Stimulated activated CD8-positive, alpha-beta memory T cell treated with anti-CD3 and anti-CD28 coated beads, Interleukin-4, amount 100 ng/mL, for 1 hour (primary cell): ENCODE data around the gene C12orf57.

Experiments used
- DNase-seq, 2 donors: peaks; one replicate each; pipeline ENCODE4 v3.0.0-alpha.2; 2020; ENCODE audit warnings: low read depth in 2 of 2, low spot score in 1 of 2

C12orf57 gene

GRCh38 chr12:6963016-6963731, 19.4 kb downstream of the C12orf57 start:
- no peak for DNase-seq

GRCh38 chr12:6963791-6964413, 20.1 kb downstream of the C12orf57 start:
- DNase-seq: no peak

DNA sequence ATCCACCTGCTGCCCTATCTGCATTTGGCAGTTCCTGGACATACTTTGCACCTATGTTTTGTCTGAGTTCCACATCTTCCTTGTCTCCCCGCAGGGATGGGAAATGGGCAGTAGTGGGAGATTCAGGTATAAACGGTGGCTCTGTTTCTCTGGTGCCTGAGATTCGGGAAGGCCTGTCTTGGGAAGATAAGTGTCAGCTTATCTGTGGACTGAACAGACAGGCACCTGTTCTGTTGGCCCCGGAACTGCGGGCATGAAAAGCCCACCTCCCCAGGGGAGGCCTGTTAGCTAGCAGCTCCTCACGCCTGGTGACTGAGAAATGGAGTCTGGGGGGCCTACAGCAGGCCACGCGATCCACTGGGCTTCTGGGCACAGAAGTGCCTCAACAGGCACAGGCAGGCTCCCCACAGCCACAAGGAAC, 20.8 kb downstream of the C12orf57 start:
- no peak for DNase-seq

DNA sequence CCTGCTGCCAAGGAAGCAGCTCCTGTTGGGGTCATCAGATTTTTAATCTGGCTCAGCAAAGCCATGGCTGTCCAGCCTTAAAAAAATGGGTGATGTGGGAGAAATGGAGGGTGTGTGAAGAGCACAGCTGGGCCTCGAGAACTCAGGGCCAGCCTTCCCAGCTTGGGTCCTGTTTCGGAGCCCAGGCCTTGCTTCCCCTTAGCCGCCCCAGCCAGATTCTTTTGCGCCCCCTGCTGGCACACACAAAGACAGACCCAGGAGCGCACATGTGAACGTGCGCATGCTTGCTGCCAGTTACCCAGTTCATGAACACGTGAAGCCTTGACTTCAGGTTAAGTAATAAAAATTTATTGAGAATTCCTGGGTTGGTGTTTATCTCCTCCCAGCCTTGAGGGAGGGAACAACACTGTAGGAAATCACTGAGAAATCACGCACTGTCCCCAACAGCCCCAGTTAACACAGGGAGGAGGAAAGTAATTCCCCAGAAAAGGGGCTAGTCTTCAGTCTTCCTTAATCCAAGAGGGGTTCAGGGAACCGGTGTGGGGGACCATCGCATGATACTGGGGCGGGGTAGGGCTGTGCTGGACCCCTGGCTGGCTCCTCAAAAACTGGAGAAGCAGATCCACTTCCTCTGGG, 21.3 kb downstream of the C12orf57 start:
- DNase-seq: peak in 1 of 2 donors; percentile 82

GRCh38 chr12:6965714-6966113, 21.9 kb downstream of the C12orf57 start:
- DNase-seq: no peak

GRCh38 chr12:6966351-6966750, 22.5 kb downstream of the C12orf57 start:
- no peak for DNase-seq

DNA sequence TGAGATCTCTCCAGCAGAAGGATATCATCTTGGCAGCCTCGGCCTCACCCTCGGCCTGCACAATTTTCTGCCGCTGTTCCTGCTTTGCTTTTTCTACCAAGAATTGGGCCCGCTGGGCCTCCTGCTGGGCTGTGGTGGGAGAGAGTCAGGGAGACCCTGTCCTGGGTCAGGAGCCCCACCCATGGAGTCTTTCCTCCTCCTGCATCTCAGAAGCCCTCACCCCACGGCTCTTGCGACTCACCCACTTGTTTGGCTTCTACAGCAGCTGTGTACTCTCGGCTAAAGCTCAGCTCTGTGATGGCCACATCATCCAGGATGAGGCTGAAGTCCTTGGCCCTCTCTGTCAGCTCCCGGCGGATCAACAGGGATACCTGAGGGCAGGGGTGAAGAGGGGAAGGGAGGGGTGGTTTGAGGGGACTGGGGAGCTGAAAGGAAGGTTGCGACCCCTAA, 23.9 kb downstream of the C12orf57 start:
- DNase-seq: no peak

GRCh38 chr12:6968426-6968825, 24.6 kb downstream of the C12orf57 start:
- no peak for DNase-seq

GRCh38 chr12:6970096-6970527, 26.3 kb downstream of the C12orf57 start:
- DNase-seq: no peak

DNA sequence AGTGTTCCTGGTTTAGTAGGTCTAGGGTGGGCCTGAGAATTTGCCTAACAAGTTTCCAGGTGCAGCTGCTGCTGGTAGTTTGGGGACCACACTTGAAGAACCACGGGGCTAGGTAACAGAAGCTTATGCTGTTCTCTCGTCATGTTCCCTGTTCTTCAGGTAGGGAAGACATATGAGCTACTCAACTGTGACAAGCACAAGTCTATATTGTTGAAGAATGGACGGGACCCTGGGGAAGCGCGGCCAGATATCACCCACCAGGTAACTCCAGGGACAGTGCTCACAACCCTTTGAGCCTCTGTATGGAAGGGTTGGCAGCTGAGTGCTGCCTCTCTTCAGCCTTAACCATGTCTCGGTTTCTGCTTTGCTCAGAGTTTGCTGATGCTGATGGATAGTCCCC, 30.4 kb downstream of the C12orf57 start:
- no peak for DNase-seq

DNA sequence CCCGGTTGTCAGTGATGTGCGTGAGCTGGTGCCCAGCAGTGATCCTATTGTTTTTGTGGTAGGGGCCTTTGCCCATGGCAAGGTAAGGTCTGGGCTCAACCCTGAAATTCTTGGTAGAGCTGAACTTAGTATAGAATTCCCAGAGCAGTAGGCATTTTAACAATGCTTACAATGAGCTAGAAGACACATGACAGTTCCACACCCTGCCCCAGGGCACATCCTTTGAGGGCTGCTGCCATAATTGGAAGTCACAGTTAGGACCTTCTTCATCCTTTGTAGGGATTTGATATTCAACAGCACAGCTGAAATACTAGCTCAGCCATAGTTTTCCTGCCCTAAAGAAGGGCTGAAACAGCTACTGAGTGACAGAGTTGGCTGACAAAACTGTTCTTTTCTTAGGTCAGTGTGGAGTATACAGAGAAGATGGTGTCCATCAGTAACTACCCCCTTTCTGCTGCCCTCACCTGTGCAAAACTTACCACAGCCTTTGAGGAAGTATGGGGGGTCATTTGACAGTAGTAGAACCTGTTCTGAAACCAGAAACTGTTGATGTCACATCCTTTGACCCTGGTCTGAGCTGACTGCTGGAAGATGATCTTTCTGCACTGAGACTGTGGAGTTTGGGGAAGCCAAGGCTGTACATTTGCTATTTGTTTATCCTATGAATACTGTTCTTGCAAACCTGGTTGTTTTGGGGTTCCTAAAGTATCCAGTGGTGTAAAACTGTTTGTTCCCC, 31.6 kb downstream of the C12orf57 start:
- no peak for DNase-seq

DNA sequence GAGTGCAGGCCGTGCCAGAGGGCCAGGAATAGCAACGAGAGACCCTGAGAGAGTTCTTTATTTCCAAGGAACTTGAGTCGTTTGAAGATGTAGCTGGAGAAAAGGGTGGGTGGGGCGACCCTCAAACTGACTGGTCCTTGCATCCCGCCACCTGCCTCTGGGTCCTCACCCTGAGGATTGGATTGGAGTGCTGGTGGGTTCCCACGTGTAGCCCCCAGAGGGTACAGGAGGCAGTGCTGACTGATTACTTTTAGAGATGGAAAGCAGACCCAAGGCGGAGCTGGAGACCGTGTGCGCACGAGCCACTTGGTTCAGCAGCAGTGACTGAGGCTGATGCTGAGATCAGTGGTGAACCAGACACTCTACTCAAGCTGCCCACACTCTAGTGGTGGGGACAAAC, 33.8 kb downstream of the C12orf57 start:
- DNase-seq: no peak

GRCh38 chr12:6978188-6978587, 34.4 kb downstream of the C12orf57 start:
- no peak for DNase-seq

DNA sequence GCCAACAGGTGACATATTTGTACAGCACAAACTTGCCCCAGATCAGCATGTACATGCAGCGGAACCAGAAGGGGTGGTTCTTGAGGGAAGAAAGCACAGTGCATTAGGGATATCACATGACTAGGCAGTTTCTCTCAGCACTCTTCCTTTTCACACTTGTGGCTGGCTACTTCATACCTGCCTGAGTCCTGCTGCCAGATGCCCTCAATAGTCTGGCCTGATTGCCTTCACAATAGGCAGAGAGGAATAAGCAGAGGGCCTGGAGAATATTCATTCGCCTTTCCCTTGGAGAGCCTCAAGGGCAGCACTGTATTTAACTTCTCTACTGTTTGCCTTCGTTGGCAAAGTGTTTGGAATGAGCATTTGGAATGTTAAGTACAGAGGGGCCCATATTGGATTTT, 34.8 kb downstream of the C12orf57 start:
- no peak for DNase-seq

DNA sequence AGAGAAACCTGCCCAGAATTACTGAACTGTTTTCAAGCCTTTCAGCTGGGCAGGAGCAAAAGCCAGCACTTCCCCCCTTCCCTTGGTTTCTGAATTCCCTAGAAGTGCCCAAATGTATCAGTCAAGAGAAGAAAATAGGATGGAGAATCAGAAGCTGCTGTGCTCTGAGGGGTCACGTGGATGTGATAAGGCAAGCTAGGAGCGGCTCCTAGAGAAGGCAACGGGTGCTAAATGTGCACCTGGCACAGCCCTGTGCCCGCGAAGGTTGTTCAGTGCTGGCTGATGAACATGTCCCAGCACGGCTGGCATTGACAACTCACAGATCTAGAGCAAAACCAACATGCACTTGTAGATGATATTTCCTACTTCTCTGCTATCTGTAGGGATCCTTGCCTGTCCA, 35.2 kb downstream of the C12orf57 start:
- DNase-seq: no peak

- DNase-seq: no peak
These were observed 35.6 kb downstream of the C12orf57 start for GRCh38 chr12:6979453-6979852.

DNA sequence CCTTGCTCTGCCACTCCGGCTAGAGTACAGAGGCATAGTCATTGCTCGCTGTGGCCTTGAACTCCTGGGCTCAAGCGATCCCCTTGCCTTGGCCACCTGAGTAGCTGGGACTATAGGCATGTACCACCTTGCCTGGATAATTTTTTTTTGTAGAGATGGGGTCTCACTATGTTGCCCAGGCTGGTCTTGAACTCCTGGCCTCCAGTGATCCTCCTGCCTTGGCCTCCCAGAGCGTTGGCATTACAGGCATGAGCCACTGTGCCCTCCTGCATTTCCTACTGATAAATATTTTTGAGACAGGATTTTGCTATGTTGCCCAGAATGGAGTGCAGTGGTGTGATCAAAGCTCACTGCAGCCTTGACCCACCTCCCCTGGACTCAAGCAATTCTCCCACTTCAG, 36.3 kb downstream of the C12orf57 start:
- DNase-seq: no peak

GRCh38 chr12:6980740-6981139, 36.9 kb downstream of the C12orf57 start:
- no peak for DNase-seq

GRCh38 chr12:6981152-6982052, 37.6 kb downstream of the C12orf57 start:
- no peak for DNase-seq

DNA sequence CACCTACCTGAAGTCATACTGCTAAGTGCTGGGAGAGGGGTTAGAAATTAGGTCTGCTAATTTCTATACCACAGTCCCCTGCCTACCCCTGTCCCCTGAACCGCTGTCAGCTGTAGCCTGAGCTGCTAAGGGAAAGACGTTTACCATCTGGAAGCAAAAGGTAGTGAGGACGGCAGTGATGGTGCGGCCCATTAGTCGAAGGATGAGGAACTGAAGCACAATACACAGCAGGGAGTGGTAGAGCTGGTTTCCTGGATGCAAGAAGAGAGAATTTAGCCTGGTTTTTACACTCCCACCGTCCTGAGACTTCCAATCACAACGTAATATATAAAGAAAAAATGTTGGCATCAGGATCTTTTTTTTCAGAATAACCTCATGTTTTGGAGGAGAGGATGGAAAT, 38.7 kb downstream of the C12orf57 start:
- DNase-seq: no peak
